IPS-20b (cell line): ENCODE results near the gene MYO10.
"Not testable (repeated sequence)": the region's sequence is repeated elsewhere in the genome, so short reads cannot be mapped to it uniquely, and the experiment has no call there.

Experiments
- H3K27ac ChIP-seq: one replicate; pipeline ENCODE4 v1.5.1; 2013; ENCODE audit warnings: low read length
- H3K27me3 ChIP-seq: 2 replicates; pipeline ENCODE4 v1.6.1; 2013; ENCODE audit warnings: mild to moderate bottlenecking, low read length, inconsistent platforms; ENCODE audit not compliant: insufficient read depth
- H3K36me3 ChIP-seq: 2 replicates; pipeline ENCODE4 v1.6.1; 2013; ENCODE audit warnings: low read depth, mild to moderate bottlenecking, inconsistent platforms, low read length, moderate library complexity; ENCODE audit not compliant: insufficient read depth
- H3K4me1 ChIP-seq: 2 replicates; pipeline ENCODE4 v1.6.1; 2013; ENCODE audit warnings: mild to moderate bottlenecking, control low read depth, inconsistent platforms, low read length, moderate library complexity; ENCODE audit not compliant: insufficient read depth
- H3K4me3 ChIP-seq: 2 replicates; pipeline ENCODE4 v1.5.1; 2013; ENCODE audit warnings: mild to moderate bottlenecking, low read length, inconsistent platforms
- H3K9ac ChIP-seq: 2 replicates; pipeline ENCODE4 v1.6.1; 2013; ENCODE audit warnings: low read depth, mild to moderate bottlenecking, inconsistent platforms, low read length, moderate library complexity
- H3K9me3 ChIP-seq: 2 replicates; pipeline ENCODE4 v1.6.1; 2013; ENCODE audit warnings: mild to moderate bottlenecking, low read depth, low read length, inconsistent platforms; ENCODE audit not compliant: insufficient read depth

The MYO10 gene

GRCh38 chr5:16666130-16666882, 269.8 kb downstream of the MYO10 start:
- Histone ChIP-seq H3K27me3 (no peaks in the 10 kb centered on the region), H3K27ac (no peak overlapping the region), H3K9me3 (no peaks in the 10 kb centered on the region), H3K4me3 (no peak overlapping the region), H3K36me3 (peaks cover 75% of the 10 kb centered on the region), H3K4me1 (no peaks in the 10 kb centered on the region), H3K9ac (no peak overlapping the region)

- no peak overlapping the region for H3K27ac ChIP-seq
Measured at GRCh38 chr5:16665601-16666000, 270.5 kb downstream of the MYO10 start.

GRCh38 chr5:16664368-16664767, 271.7 kb downstream of the MYO10 start:
- Histone ChIP-seq H3K27ac (no peak overlapping the region), H3K9ac (no peak overlapping the region), H3K4me3 (no peak overlapping the region), H3K27me3 (no peaks in the 10 kb centered on the region), H3K36me3 (peaks cover 56% of the 10 kb centered on the region), H3K9me3 (no peaks in the 10 kb centered on the region), H3K4me1 (no peaks in the 10 kb centered on the region)

More at GRCh38 chr5:16665601-16666000, 270.5 kb downstream of the MYO10 start:
- H3K36me3 ChIP-seq, result peaks cover 68% of the 10 kb centered on the region
- H3K9ac ChIP-seq, result no peak overlapping the region
- no peak overlapping the region for H3K4me3 ChIP-seq
- no peaks in the 10 kb centered on the region for H3K4me1 ChIP-seq
- H3K9me3 ChIP-seq, result no peaks in the 10 kb centered on the region
- no peaks in the 10 kb centered on the region for H3K27me3 ChIP-seq

- Histone ChIP-seq H3K9ac (no peak overlapping the region), H3K27me3 (no peaks in the 10 kb centered on the region), H3K27ac (no peak overlapping the region), H3K36me3 (peaks cover 52% of the 10 kb centered on the region), H3K4me3 (no peak overlapping the region), H3K9me3 (no peaks in the 10 kb centered on the region), H3K4me1 (no peaks in the 10 kb centered on the region)
Measured at GRCh38 chr5:16663840-16664239, 272.2 kb downstream of the MYO10 start.

- Histone ChIP-seq H3K4me3 (no peak overlapping the region), H3K4me1 (no peaks in the 10 kb centered on the region), H3K27ac (no peak overlapping the region), H3K9ac (no peak overlapping the region), H3K36me3 (peaks cover 31% of the 10 kb centered on the region), H3K9me3 (no peaks in the 10 kb centered on the region), H3K27me3 (no peaks in the 10 kb centered on the region)
Measured at GRCh38 chr5:16661713-16662112, 274.4 kb downstream of the MYO10 start.

- Histone ChIP-seq H3K36me3 (peaks cover 24% of the 10 kb centered on the region), H3K9ac (no peak overlapping the region), H3K27me3 (no peaks in the 10 kb centered on the region), H3K27ac (no peak overlapping the region), H3K4me3 (no peak overlapping the region), H3K9me3 (no peaks in the 10 kb centered on the region), H3K4me1 (no peaks in the 10 kb centered on the region)
Measured at GRCh38 chr5:16660982-16661381, 275.1 kb downstream of the MYO10 start.

GRCh38 chr5:16659536-16659935, 276.6 kb downstream of the MYO10 start:
- Histone ChIP-seq H3K36me3 (peaks cover 9% of the 10 kb centered on the region), H3K9me3 (no peaks in the 10 kb centered on the region), H3K27ac (no peak overlapping the region), H3K9ac (no peak overlapping the region), H3K4me3 (no peak overlapping the region), H3K4me1 (no peaks in the 10 kb centered on the region), H3K27me3 (no peaks in the 10 kb centered on the region)

GRCh38 chr5:16656561-16657191, 279.4 kb downstream of the MYO10 start:
- H3K4me1 ChIP-seq, result no peaks in the 10 kb centered on the region
- no peaks in the 10 kb centered on the region for H3K9me3 ChIP-seq
- no peak overlapping the region for H3K27ac ChIP-seq
- no peak overlapping the region for H3K4me3 ChIP-seq
- H3K36me3 ChIP-seq, result no peaks in the 10 kb centered on the region
- no peak overlapping the region for H3K9ac ChIP-seq
- H3K27me3 ChIP-seq, result no peaks in the 10 kb centered on the region

GRCh38 chr5:16654647-16655334, 281.3 kb downstream of the MYO10 start:
- Histone ChIP-seq H3K27ac (no peak overlapping the region), H3K9ac (no peak overlapping the region), H3K9me3 (no peaks in the 10 kb centered on the region), H3K4me1 (no peaks in the 10 kb centered on the region), H3K4me3 (no peak overlapping the region), H3K36me3 (no peaks in the 10 kb centered on the region), H3K27me3 (no peaks in the 10 kb centered on the region)

- H3K36me3 ChIP-seq, H3K9ac ChIP-seq, H3K27me3 ChIP-seq, H3K4me1 ChIP-seq, H3K27ac ChIP-seq, H3K9me3 ChIP-seq, H3K4me3 ChIP-seq: not testable (repeated sequence)
Measured at GRCh38 chr5:16648739-16649138, 287.3 kb downstream of the MYO10 start.

GRCh38 chr5:16644301-16644889, 291.7 kb downstream of the MYO10 start:
- Histone ChIP-seq H3K9ac (no peak overlapping the region), H3K27me3 (no peaks in the 10 kb centered on the region), H3K9me3 (peaks cover 4% of the 10 kb centered on the region; the same call in 1 of the 2 replicates), H3K36me3 (no peaks in the 10 kb centered on the region), H3K4me3 (no peak overlapping the region), H3K4me1 (no peaks in the 10 kb centered on the region), H3K27ac (no peak overlapping the region)
